ENCODE measurements around the gene RFESD.

GRCh38 chr5:95672641-95673040 lies 26.1 kb downstream of the RFESD start:
- TF ChIP-seq CTCF (conservative IDR thresholded peaks at IDR 0.05): no peak
- TF ChIP-seq EZH2 (IDR thresholded peaks at IDR 0.05; ENCODE audit: low read depth): no peak
